ENCODE measurements around the gene CPEB3.

The CPEB3 gene

GRCh38 chr10:92284112-92284704 lies 6.7 kb downstream of the CPEB3 start:
- H3K4me1 ChIP-seq (ENCODE audit: insufficient read depth, low read length, severe bottlenecking): peaks cover 4% of the 10 kb centered on the region
- no peak for TF ChIP-seq EZH2 (IDR thresholded peaks at IDR 0.05; ENCODE audit: borderline replicate concordance, low read length)
- no peak for TF ChIP-seq CTCF (IDR thresholded peaks at IDR 0.05; ENCODE audit: low read length)
- H3K4me3 ChIP-seq (ENCODE audit: low read depth, low read length, poor library complexity, severe bottlenecking): no peak overlapping the region
- H4K20me1 ChIP-seq (ENCODE audit: insufficient read depth, low read length): no peaks in the 10 kb centered on the region
- H3K4me2 ChIP-seq (ENCODE audit: low read length): no peak overlapping the region
- no peaks in the 10 kb centered on the region for H3K9me2 ChIP-seq (ENCODE audit: low read depth, low read length)
- no peak overlapping the region for H3K9ac ChIP-seq (ENCODE audit: low read length)
- H3K27me3 ChIP-seq (ENCODE audit: insufficient read depth, low read length): no peaks in the 10 kb centered on the region
- H3K27ac ChIP-seq (ENCODE audit: low read depth, low read length, poor library complexity, severe bottlenecking): no peak overlapping the region
- H3K9me3 ChIP-seq (ENCODE audit: low read length): no peaks in the 10 kb centered on the region
- no peaks in the 10 kb centered on the region for H3F3A ChIP-seq (ENCODE audit: insufficient read depth, low read length)
- no peak overlapping the region for H2AFZ ChIP-seq (ENCODE audit: low read length)
- H3K79me2 ChIP-seq (ENCODE audit: insufficient read depth, low read length): no peaks in the 10 kb centered on the region
- H3K36me3 ChIP-seq (ENCODE audit: insufficient read depth, low read length): no peaks in the 10 kb centered on the region

DNA sequence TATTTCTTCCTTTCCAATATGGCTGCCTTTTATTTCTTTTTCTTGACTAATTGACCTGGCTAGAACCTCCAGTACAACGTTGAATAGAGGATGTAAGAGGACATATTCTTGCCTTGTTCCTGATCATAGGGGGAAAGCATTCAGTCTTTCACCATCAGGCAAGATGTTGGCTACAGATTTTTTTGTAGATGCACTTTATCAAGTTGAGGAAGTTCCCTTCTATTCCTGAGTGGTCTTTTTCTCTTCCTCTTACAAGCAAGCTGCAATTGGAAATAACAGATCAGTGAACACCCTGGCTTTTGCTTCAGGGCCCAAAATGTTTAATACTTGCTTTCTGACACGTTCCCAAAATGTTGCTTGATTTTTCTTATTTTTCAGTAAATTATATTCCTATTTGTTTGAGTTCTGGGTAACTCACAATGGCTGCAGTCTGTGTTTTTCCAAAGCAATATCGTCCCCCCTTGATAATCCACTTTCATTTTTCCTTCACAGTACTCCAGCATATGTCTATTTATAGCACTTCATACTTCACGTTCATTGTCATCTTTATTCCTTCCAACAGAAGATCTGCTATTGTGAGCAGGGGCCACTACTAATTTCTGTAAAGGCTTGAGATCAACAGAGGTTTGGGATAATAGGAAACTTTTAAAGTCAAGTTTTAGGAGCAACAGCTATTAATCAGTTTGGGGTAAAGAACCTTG lies 11.7 kb downstream of the CPEB3 start:
- TF ChIP-seq CTCF (IDR thresholded peaks at IDR 0.05; ENCODE audit: low read length) (no peak), EZH2 (IDR thresholded peaks at IDR 0.05; ENCODE audit: borderline replicate concordance, low read length) (no peak)
- no peaks in the 10 kb centered on the region for H3K79me2 ChIP-seq (ENCODE audit: insufficient read depth, low read length)
- H3K36me3 ChIP-seq (ENCODE audit: insufficient read depth, low read length): no peaks in the 10 kb centered on the region
- no peaks in the 10 kb centered on the region for H3K4me1 ChIP-seq (ENCODE audit: insufficient read depth, low read length, severe bottlenecking)
- H3K9me2 ChIP-seq (ENCODE audit: low read depth, low read length): no peaks in the 10 kb centered on the region
- no peaks in the 10 kb centered on the region for H4K20me1 ChIP-seq (ENCODE audit: insufficient read depth, low read length)
- no peak overlapping the region for H3K27ac ChIP-seq (ENCODE audit: low read depth, low read length, poor library complexity, severe bottlenecking)
- no peaks in the 10 kb centered on the region for H3K27me3 ChIP-seq (ENCODE audit: insufficient read depth, low read length)
- H3K9ac ChIP-seq (ENCODE audit: low read length): no peak overlapping the region
- H2AFZ ChIP-seq (ENCODE audit: low read length): no peak overlapping the region
- H3K9me3 ChIP-seq (ENCODE audit: low read length): no peaks in the 10 kb centered on the region
- no peak overlapping the region for H3K4me2 ChIP-seq (ENCODE audit: low read length)
- H3K4me3 ChIP-seq (ENCODE audit: low read depth, low read length, poor library complexity, severe bottlenecking): no peak overlapping the region
- H3F3A ChIP-seq (ENCODE audit: insufficient read depth, low read length): no peaks in the 10 kb centered on the region

DNA sequence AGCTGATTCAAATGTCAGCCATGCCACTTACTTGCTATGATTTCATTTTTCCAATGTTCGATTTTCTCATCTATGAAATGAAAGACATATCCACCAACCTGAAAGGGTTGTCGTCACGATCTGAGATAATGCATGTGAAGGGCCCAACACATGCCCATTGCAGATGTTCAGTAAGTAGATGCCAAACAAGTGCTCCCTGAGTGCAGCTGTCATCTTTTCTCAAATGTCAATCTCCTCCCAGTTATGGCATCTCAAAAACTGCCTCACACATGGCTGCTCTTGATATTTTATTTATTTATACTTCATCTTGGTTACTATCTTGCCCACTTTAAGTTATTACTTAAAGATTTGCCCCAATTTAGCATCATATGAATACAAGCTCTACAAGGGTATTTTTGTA lies 16.8 kb downstream of the CPEB3 start:
- H3K79me2 ChIP-seq (ENCODE audit: insufficient read depth, low read length): no peaks in the 10 kb centered on the region
- H3K27ac ChIP-seq (ENCODE audit: low read depth, low read length, poor library complexity, severe bottlenecking): no peak overlapping the region

More for the DNA sequence above, 16.8 kb downstream of the CPEB3 start:
- no peaks in the 10 kb centered on the region for H3K4me1 ChIP-seq (ENCODE audit: insufficient read depth, low read length, severe bottlenecking)
- no peaks in the 10 kb centered on the region for H4K20me1 ChIP-seq (ENCODE audit: insufficient read depth, low read length)
- H3F3A ChIP-seq (ENCODE audit: insufficient read depth, low read length): no peaks in the 10 kb centered on the region
- H3K9ac ChIP-seq (ENCODE audit: low read length): no peak overlapping the region
- H3K36me3 ChIP-seq (ENCODE audit: insufficient read depth, low read length): no peaks in the 10 kb centered on the region
- no peak overlapping the region for H3K4me3 ChIP-seq (ENCODE audit: low read depth, low read length, poor library complexity, severe bottlenecking)
- H3K27me3 ChIP-seq (ENCODE audit: insufficient read depth, low read length): no peaks in the 10 kb centered on the region
- no peak overlapping the region for H2AFZ ChIP-seq (ENCODE audit: low read length)
- H3K4me2 ChIP-seq (ENCODE audit: low read length): no peak overlapping the region
- H3K9me3 ChIP-seq (ENCODE audit: low read length): no peaks in the 10 kb centered on the region
- TF ChIP-seq CTCF (IDR thresholded peaks at IDR 0.05; ENCODE audit: low read length) (no peak), EZH2 (IDR thresholded peaks at IDR 0.05; ENCODE audit: borderline replicate concordance, low read length) (no peak)
- no peaks in the 10 kb centered on the region for H3K9me2 ChIP-seq (ENCODE audit: low read depth, low read length)
